Calu3 (cell line): ENCODE data around the gene PCDHGB2. TPM values are rescaled to one million over a fixed set of nuclear protein-coding genes. Genes with fewer than 3 reads are reported as not detected.

Source experiments
- BruUV-seq: library from RNA; stranded (reverse); fragments of 400-500 nt; replicated peaks from 2 replicates; lab custom pipeline; 2021; lab: Mats Ljungman, UMichigan
- CTCF ChIA-PET: fragments of 300-600 bp; sonication (Branson Sonifier 250); formaldehyde crosslinking; loops from one replicate; lab custom pipeline; 2022; ENCODE audit warnings: antibody characterized with exemption; lab: Charles Lee
- DNase-seq: peaks from one replicate; pipeline ENCODE4 v3.0.0; 2022
- H3K27ac Mint-ChIP-seq: one replicate; pipeline ENCODE4 v1.8.0; 2022; ENCODE audit warnings: mixed read lengths; ENCODE audit not compliant: unreplicated experiment
- H3K27me3 Mint-ChIP-seq: one replicate; pipeline ENCODE4 v1.8.0; 2022; ENCODE audit warnings: mixed read lengths; ENCODE audit not compliant: unreplicated experiment
- H3K36me3 Mint-ChIP-seq: one replicate; pipeline ENCODE4 v1.8.0; 2022; ENCODE audit warnings: mild to moderate bottlenecking, moderate library complexity, mixed read lengths; ENCODE audit not compliant: insufficient read depth, unreplicated experiment
- H3K4me1 Mint-ChIP-seq: one replicate; pipeline ENCODE4 v1.8.0; 2022; ENCODE audit warnings: mild to moderate bottlenecking, low read depth, mixed read lengths; ENCODE audit not compliant: unreplicated experiment
- H3K4me3 Mint-ChIP-seq: one replicate; pipeline ENCODE4 v1.8.0; 2022; ENCODE audit warnings: mild to moderate bottlenecking, low read depth, moderate library complexity, mixed read lengths; ENCODE audit not compliant: unreplicated experiment
- H3K9me3 Mint-ChIP-seq: one replicate; pipeline ENCODE4 v1.8.0; 2022; ENCODE audit warnings: low read depth, mixed read lengths; ENCODE audit not compliant: unreplicated experiment
- CTCF ChIP-seq: fragments of 200-600 bp; IDR thresholded peaks from one replicate; pipeline ENCODE4 v1.8.0; 2022; ENCODE audit warnings: antibody characterized with exemption; ENCODE audit not compliant: unreplicated experiment
- intact Hi-C: fragments of 100-400 bp; cut with micrococcal nuclease; formaldehyde crosslinking; loops from one replicate; pipeline ENCODE4 v1.10.0; 2022; ENCODE audit not compliant: unreplicated experiment
- total RNA-seq: library from RNA; stranded (reverse); gene quantifications from 2 replicates; pipeline ENCODE4 v1.2.3, GENCODE V29; 2022

PCDHGB2 gene
- total RNA-seq, 1 experiment from 2014 or later = 0.38 TPM

GRCh38 chr5:141356133-141356532, 3.7 kb upstream of the PCDHGB2 start:
- peaks cover 19% of the 10 kb centered on the region for H3K9me3 Mint-ChIP-seq
- CTCF ChIA-PET = no interaction called here

GRCh38 chr5:141356950-141357349, 2.8 kb upstream of the PCDHGB2 start:
- TF ChIP-seq CTCF = no peak
- no peak for DNase-seq
- Mint-ChIP-seq H3K9me3 (peaks cover 19% of the 10 kb centered on the region), H3K27ac (no peak overlapping the region), H3K4me3 (no peak overlapping the region), H3K4me1 (no peaks in the 10 kb centered on the region), H3K27me3 (no peaks in the 10 kb centered on the region), H3K36me3 (peaks cover 3% of the 10 kb centered on the region)
- intact Hi-C loops = no loop called here
- BruUV-seq = no TSS peak
- CTCF ChIA-PET = no interaction called here

More at GRCh38 chr5:141356133-141356532, 3.7 kb upstream of the PCDHGB2 start:
- BruUV-seq = no TSS peak
- no peaks in the 10 kb centered on the region for H3K27me3 Mint-ChIP-seq
- H3K4me1 Mint-ChIP-seq = no peaks in the 10 kb centered on the region
- H3K4me3 Mint-ChIP-seq = no peak overlapping the region
- DNase-seq = no peak
- TF ChIP-seq CTCF = no peak
- no peak overlapping the region for H3K27ac Mint-ChIP-seq
- H3K36me3 Mint-ChIP-seq = no peaks in the 10 kb centered on the region
- intact Hi-C loops = no loop called here

- no peak for DNase-seq
- peaks cover 25% of the 10 kb centered on the region for H3K9me3 Mint-ChIP-seq
- no TSS peak for BruUV-seq
- H3K27ac Mint-ChIP-seq = no peak overlapping the region
- H3K27me3 Mint-ChIP-seq = no peaks in the 10 kb centered on the region
- TF ChIP-seq CTCF = no peak
- H3K4me3 Mint-ChIP-seq = no peak overlapping the region
- H3K36me3 Mint-ChIP-seq = peaks cover 3% of the 10 kb centered on the region
- no peaks in the 10 kb centered on the region for H3K4me1 Mint-ChIP-seq
- intact Hi-C loops = no loop called here
- CTCF ChIA-PET = no interaction called here
These were observed 891 bp downstream of the PCDHGB2 start for GRCh38 chr5:141360685-141361084.

GRCh38 chr5:141362719-141363118, 2.9 kb downstream of the PCDHGB2 start:
- Mint-ChIP-seq H3K27me3 (no peaks in the 10 kb centered on the region), H3K36me3 (peaks cover 3% of the 10 kb centered on the region), H3K9me3 (peaks cover 26% of the 10 kb centered on the region), H3K4me3 (no peak overlapping the region), H3K4me1 (no peaks in the 10 kb centered on the region), H3K27ac (no peak overlapping the region)
- DNase-seq = no peak
- intact Hi-C loops = no loop called here
- no peak for TF ChIP-seq CTCF
- CTCF ChIA-PET = no interaction called here
- BruUV-seq = no TSS peak
